SK-N-SH treated with all-trans-retinoic acid at 6 μM for 48 hours (cell line): ENCODE measurements around the gene PF4V1.

Experiments
- ARNTL ChIP-seq: fragments of 450-650 bp; formaldehyde crosslinking; IDR thresholded peaks from 2 replicates; pipeline ENCODE4 v1.5.0; 2020; ENCODE audit warnings: low read depth, mild to moderate bottlenecking, moderate library complexity, borderline replicate concordance
- CSDC2 ChIP-seq: fragments of 250-450 bp; sonication (Bioruptor Pico); IDR thresholded peaks from 2 replicates; pipeline ENCODE4 v1.5.0; 2020; ENCODE audit warnings: mild to moderate bottlenecking, moderate library complexity
- GLIS3 ChIP-seq: fragments of 250-450 bp; sonication (Bioruptor Pico); IDR thresholded peaks from 2 replicates; pipeline ENCODE4 v1.5.0; 2020; ENCODE audit warnings: mild to moderate bottlenecking, moderate library complexity
- OSR1 ChIP-seq: fragments of 250-450 bp; sonication (Bioruptor Pico); IDR thresholded peaks from 2 replicates; pipeline ENCODE4 v1.8.0; 2022; ENCODE audit warnings: moderate library complexity, mild to moderate bottlenecking, inconsistent platforms
- POU6F1 ChIP-seq: fragments of 250-450 bp; sonication (Bioruptor Pico); IDR thresholded peaks from 2 replicates; pipeline ENCODE4 v1.8.0; 2021; ENCODE audit warnings: low read depth, mild to moderate bottlenecking, moderate library complexity, borderline replicate concordance
- PPARA ChIP-seq: fragments of 250-450 bp; sonication (Bioruptor Pico); IDR thresholded peaks from 2 replicates; pipeline ENCODE4 v1.5.0; 2020; ENCODE audit warnings: mild to moderate bottlenecking, borderline replicate concordance
- RARB ChIP-seq: fragments of 250-450 bp; sonication (Bioruptor Pico); IDR thresholded peaks from 2 replicates; pipeline ENCODE4 v1.8.0; 2021; ENCODE audit warnings: mild to moderate bottlenecking, moderate library complexity
- TSHZ2 ChIP-seq: fragments of 250-450 bp; sonication (Bioruptor Pico); IDR thresholded peaks from 2 replicates; pipeline ENCODE4 v1.5.0; 2020; ENCODE audit warnings: mild to moderate bottlenecking, moderate library complexity
- ZC3H10 ChIP-seq: fragments of 250-450 bp; sonication (Bioruptor Pico); IDR thresholded peaks from 2 replicates; pipeline ENCODE4 v1.5.1; 2021; ENCODE audit warnings: mild to moderate bottlenecking, moderate library complexity
- ZFP3 ChIP-seq: fragments of 250-450 bp; sonication (Bioruptor Pico); IDR thresholded peaks from 2 replicates; pipeline ENCODE4 v1.5.0; 2020; ENCODE audit warnings: mild to moderate bottlenecking, moderate library complexity
- ZFP30 ChIP-seq: fragments of 450-650 bp; formaldehyde crosslinking; IDR thresholded peaks from 2 replicates; pipeline ENCODE4 v1.5.0; 2022; ENCODE audit warnings: mild to moderate bottlenecking, moderate library complexity

GRCh38 chr4:73821325-73821724 is 31.8 kb upstream of the PF4V1 start:
- TF ChIP-seq CSDC2 (CRISPR knock-in tag): no peak
- TF ChIP-seq RARB (CRISPR knock-in tag): no peak
- TF ChIP-seq ZC3H10 (CRISPR knock-in tag): no peak
- no peak for TF ChIP-seq POU6F1 (CRISPR knock-in tag)
- TF ChIP-seq TSHZ2: no peak
- TF ChIP-seq ZFP30: no peak
- TF ChIP-seq OSR1 (CRISPR knock-in tag): no peak
- TF ChIP-seq PPARA (CRISPR knock-in tag): no peak
- no peak for TF ChIP-seq ARNTL
- no peak for TF ChIP-seq GLIS3
- TF ChIP-seq ZFP3 (CRISPR knock-in tag): no peak
